Muscle of back (tissue), 11 donors: Measurements from ENCODE around the gene CAMTA1. TPM values are rescaled to one million over a fixed set of nuclear protein-coding genes. Genes with fewer than 3 reads are reported as not detected.
"Not testable (repeated sequence)": the region's sequence is repeated elsewhere in the genome, so short reads cannot be mapped to it uniquely, and the experiment has no call there.

Source experiments
- DNase-seq, 3 donors: peaks; one replicate each; pipeline versions ENCODE4 v3.0.0 to v3.0.0-alpha.2; 2013
- polyA plus RNA-seq, 10 donors: library from polyadenylated mRNA; unstranded; fragments of 120-200 nt; gene quantifications; one replicate each; pipeline ENCODE4 v1.2.1, GENCODE V29; 2013; ENCODE audit not compliant: insufficient read length in 10 of 10

Gene CAMTA1
- polyA plus RNA-seq, 10 donors, result 36.4 to 49.7 (median 44.0) TPM

DNA sequence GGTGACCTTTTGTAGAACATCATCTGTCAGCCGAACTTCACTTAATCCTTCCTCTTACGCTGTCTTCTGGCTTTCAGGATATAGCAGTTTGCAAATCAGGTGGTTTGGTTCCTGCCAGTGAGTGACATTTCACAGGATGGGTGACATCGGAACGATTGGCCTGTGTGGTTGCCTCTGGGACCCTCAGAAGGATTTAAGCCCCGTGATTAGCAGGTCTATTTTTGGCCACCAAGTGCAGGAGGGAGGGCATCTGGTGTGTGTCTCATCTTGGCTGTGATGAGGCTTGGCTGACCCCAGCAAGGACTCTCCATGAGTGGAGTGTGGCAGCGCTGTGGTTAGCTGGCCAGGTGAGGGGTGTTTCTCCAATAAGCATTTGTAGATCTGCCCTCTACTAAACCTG, 578.2 kb downstream of the CAMTA1 start:
- DNase-seq, result no peak

DNA sequence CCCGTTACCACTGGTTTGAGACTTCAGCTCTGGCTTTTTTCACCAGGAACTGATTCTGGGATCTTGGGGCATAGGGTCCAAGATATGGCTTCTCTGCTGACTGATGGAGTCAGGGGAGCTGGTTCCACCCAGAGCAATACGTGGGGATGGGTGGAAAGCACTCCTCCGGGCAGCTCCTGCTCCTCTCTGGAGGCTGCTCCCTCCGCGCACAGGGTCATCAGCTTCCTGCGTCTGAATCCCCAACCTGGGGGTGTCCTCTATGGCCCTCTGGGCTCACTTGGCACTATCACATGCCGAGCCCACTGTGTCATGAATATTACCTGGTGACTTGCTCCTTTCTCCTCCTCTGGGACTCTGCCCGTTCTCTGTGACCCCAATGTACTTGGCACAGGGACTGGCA, 580.5 kb downstream of the CAMTA1 start:
- DNase-seq, result no peak

DNA sequence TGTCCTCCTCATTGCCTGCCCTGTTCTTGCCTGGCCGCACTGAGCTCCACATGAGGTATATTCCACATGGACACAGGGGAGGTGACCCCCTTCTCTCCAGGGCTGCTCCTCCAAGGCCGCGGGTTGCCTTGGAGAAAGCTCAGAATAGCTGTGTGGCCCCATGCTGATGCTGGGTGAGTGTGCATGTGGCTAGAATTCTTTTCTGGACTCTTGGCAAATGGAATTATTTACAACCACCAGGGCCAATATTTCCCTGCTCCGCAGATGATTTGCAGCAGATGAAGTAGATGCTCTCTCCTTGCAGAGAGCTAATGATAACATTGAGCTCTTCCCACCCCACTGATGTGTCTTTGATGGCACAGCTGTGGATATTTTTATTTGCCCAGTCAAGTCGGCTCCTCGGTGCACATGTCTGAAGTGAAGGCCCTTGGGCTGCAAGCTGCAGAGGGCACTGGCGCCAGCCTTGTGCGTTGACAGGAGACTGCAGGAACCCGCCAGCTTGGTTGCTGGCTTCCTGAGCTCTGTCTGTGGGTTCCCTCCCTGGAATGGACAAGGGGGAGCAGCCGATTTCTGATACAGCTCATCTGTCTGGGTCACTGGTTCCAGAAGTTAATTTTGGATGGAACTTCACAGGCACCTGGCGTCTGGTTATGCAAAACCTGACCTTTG, 581.2 kb downstream of the CAMTA1 start:
- no peak for DNase-seq

DNA sequence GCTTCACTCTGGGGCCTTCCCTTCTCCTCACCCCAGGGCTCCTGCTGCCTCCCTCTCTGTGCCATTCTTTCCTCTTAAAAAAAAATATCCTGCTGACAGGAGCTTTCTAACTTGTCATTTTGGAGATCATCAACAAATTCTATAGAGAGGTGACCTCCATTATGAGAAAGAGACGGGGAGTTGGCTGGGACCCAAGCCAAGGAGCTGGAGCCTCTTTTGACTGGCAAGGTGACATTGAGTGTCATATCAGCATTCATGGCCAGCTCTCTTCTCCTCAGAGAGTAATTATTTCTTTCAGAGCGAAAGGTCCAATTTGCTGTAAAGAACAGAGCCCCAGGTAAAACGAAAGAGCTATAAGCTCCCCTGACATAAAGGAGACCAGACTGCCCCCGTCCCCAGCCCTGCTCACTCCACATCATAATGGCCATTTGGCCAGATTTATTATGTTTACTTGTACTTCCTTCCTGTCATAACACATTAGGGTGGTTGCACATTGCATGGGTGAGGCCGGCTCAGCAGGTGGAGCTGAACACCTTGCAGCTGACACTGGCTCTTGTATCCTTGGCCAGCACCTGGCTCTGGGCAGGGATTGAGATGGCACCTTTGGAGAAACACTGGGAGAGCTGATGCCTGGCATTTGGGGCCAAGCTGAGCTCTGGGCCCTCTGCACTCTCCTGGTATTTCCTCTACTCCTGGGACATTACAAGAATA, 581.9 kb downstream of the CAMTA1 start:
- no peak for DNase-seq

DNA sequence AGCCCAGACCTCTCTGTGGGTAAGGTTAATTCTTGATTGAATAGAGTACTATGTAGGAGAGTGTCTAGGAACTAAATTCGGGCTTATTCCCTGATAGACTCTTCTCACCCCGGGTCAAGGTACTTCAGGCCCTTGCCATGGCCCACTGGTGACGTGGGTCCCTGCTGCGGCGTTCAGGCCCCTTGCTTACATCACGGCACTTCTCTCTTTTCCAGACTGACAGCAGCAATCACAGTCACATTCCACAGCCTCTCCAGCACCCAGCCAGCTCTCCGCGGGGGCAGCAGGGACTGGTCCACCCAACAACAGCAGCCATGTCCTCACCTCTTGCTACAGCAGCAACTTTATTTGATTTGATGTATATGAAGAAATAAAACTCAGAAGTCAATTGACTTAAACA, 584.6 kb downstream of the CAMTA1 start:
- no peak for DNase-seq

DNA sequence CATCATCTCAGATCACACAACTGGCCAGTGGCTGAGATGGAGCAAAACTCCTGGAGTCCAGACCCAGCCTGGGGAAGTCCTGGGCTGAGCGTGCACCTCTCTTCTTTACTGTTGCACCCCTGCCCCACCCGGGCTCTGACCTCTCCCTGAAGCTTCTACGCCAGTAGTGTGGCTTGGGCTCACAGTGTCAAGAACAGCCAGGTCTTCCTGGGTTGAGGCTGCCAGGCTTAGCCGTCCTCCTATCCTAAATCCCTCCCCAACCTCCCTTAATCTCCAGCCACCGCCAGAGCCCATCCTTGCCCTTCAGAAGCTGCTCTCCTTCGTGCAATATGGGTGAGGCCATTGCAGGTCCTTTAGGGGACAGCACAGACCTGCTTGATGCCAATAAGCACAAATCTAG, 586.7 kb downstream of the CAMTA1 start:
- no peak for DNase-seq

DNA sequence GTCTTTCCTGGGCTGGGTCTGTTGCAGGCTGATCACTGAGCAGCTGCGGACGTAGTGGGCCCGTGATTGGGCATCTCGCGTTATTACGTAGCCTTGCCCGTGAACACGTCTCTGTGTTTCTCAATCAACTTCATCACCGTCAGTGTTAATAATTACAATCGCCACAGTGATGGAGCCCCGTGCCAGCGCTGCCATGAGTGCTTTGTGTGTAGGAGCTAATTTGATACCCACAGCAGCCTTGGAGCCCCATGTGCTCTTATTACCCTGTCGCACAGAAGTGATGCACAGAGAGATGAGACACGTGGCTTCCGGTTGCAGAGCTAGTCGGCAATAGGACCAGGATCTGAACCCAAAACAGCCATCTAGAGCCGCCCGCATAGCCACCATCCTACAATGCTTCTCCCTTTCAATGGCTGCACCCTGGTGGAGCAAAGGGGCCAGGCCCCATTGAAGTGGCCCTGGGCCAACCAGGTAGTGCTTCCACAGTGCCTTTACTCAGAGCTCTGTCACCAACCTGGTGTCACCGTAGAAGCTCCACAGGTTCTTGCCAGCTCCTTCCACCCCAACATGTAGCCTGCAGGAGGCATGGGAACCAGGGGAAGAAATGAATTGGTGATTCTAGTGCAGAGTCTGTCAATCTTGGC, 587.3 kb downstream of the CAMTA1 start:
- no peak for DNase-seq

DNA sequence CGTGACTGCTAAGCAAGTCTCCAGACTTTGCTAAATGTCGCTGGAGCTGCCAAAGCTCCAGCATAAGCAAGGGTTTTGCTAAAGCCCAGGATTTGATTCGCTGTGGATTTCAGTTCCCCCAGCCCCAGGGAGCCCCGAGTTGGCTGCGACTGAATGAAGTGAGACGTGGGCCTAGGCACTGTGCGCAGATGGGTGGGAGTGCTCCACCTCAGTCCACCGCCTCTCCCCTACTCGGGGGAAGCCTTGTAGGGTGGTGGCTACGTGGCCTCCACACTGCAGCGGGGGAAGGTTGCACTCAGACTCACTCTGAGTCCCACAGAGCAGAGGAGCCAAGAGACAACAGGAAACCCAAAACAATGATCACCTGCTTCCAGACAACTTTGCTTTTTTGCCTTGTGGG, 588.0 kb downstream of the CAMTA1 start:
- DNase-seq, result no peak

DNA sequence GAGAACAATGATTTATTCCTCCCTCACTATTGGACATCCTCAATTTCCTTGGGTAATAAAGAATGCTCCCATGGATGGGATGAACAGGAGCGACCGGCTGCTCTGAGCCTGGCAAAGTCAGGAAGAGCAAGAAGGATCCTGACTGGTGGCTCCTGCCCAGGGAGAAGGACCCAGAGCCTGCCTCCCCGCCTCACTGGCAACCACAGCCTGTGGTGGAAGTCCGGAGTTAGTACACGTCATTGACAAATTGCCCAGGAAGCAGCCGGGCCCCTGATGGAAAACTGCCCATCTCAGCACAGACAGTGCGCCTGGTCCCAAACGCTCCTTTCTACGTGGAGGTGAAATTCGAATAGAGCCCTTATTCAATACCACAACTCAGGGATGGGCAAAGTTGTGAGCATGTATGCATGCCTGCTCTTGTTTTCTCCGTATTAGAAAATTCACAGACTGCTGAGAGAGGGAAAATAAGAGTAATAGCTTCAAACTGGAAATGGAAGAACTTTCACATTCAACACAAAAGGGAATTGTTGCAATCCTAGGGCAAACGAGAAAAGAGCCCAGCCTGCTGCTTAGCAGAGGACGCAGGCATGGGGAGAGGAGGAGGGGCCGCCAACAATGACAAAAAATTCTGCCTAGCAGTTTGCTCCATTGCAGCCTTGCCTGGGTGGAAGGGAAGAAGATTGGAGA, 588.8 kb downstream of the CAMTA1 start:
- DNase-seq, result no peak

DNA sequence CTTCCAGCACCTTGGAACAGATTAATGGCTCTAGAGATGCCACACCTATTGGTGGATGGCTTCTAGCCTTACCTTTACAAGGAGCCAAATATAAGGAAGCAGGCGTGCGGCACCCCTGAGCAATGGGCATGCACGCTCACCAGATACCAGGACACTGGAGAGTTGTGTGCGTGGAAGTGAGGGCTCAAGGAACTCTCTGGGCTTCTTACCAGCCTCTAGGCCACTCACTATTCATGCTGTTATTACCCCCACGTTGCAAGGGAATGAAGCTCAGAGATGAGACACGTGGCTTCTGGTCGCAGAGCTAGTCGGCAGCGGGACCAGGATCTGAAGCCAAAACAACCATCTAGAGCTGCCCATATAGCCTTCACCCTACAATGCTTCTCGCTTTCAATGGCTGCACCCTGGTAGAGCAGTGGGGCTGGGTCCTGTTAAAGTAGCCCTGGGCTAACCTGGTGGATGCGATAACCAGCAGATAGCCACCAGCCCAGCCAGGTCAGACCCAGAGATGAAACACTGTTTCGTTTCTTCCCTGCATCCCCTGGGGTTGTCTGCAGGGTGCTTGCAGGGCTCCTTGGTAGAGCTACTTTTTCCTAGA, 589.4 kb downstream of the CAMTA1 start:
- DNase-seq, result no peak

DNA sequence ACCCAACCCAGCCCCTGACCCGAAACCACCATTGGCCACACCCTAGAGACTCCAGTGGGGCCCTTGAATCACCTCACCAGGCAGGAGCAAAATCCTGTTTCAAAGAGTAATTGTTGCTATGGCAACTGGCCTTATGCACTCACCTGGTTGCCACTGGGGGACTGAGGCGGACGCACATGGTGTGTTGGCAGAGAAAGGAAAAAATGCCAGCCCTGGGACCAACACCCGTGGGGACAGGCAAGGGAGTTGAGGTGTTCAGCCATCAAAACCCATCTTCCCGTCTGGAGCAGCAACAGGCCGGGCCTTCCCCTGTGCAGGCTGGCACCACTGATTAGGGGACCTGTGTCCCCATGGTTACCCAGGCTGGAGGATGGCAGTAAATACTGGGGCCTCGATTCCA, 590.1 kb downstream of the CAMTA1 start:
- DNase-seq, result no peak

DNA sequence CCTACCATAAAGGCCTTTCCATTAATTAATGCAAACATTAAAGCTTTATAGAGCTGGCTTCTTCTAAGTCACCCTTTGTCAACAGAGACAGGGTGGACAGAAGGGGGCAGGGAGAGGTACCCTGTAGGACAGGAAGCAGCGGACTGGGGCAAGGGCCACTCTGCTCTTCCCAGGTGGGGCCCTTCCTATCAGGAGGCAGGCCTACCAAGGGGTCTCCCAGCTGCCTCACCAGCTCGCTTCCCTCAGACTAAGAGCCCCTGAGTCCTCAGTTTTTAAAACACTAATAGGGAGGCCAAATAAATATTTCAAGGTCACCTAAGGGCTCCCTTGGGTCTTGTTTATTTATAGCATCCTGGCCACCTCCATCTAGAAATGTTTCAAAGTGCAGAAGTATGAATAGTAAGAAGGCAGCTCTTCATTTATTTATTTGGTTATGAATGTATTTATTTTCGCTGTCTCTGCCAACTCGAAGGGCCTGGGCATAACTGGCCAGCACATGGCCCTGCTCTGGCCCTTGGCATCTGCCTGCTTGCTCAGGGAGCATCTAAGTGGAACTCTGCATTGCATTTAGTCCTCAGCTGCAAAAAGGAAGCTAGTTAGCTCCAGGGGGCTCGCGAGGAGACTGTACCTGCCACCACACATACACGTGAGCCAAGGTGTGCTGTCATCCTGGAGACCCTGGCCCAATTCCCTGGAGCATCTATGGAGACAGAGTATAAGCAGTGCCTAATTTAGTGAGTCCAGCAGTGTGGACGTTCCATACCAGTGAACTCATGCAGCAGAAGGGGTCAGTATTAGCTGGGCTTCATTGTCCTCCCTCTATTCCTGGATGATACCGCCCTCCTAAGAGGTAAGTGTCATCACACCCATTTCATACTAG, 590.8 kb downstream of the CAMTA1 start:
- no peak for DNase-seq

DNA sequence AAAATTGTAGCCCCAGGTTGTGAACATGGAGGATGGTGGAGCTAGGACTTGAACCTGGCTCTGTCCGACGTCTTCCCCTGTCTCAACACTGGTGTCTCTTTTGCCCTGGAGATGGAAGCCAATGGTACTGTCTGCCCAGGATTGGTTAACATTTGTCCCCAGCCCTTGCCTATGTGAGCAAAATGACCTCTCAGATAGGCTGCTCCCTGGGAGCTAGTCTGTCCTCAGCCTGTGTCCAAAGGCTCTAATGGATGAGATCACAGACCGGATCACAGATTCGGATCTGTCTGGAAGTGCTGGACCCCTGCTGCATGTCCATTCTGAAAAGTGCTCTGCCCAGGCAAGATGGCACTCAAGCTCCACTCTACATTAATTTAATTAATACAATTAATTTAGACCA, 591.4 kb downstream of the CAMTA1 start:
- DNase-seq, result no peak

DNA sequence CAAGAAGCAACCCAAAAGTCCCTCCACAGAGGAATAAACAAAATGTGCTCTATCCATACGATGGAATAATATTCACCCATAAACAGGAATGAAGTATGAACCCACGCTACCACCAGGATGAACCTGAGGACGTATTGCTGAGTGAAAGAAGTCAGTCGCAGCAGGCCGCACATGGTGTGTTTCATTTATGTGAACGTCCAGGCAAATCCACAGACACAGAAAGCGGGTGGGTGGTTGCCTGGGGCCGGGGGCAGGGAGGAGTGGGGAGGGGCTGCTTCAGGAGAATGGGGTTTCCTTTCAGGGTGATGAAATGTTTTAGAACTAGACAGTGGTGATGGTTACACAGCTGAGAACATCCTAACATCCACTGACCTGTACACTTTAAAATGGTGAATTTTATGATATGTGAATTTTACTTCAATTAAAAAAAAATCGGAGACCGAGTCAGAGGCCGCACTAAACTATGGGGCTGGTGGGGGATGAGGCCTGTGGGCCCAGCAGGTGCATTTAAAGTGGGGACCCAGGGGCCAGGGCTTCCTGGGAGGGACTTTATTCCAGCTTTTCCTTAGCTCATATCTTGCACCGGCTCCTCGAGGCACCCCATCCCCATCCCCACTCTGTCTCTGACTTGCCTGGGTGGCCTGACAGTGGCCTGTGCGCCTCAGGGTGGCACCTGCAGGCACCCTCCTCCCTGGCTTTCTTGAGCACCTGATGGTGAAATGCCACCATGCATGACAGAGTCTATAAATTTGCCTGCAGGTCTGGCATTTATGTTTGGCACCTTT, 593.3 kb downstream of the CAMTA1 start:
- no peak for DNase-seq

DNA sequence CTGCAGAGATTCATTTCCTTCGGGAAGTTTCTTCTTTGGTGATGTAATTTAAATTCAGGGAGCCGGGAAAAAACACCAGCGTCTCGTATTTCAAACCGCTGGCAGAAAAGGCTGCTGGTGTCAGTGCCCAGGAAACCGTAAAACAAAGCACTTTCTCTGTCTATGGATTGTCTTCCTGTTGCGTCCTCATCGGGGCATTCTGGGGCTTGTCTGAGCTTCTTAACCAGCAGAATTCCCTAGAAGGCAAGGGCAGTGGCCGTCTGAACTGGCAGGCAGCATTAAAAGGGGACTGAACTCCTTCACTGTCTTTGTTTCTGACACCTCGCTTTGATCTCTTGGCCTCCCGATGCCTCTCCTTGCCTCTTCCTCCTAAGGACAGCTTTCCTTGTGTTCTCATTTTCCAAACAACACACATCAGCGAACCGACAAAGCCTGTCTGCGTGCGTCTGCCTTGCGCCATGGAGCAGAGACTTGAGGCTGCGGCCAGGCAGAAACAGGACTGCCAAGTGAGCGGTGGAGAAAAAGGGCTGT, 594.3 kb downstream of the CAMTA1 start:
- peak; percentile 33 to 53 (median 37) for DNase-seq

DNA sequence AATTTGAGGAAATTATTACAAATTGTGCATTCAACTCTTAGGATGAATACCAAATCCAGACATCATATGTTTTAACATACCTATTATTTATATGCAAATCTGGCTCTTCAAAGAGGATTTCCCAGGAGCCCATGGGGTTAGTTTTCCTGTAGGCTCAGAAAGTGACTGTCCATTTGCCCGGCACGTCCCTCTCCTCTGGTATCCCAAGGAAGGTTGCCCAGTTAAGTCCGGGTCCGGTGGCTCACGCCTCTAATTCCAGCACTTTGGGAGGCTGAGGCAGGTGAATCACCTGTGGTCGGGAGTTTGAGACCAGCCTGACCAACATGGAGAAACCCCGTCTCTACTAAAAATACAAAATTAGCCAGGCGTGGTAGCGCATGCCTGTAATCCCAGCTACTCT, 594.8 kb downstream of the CAMTA1 start:
- DNase-seq, result not testable (repeated sequence)

DNA sequence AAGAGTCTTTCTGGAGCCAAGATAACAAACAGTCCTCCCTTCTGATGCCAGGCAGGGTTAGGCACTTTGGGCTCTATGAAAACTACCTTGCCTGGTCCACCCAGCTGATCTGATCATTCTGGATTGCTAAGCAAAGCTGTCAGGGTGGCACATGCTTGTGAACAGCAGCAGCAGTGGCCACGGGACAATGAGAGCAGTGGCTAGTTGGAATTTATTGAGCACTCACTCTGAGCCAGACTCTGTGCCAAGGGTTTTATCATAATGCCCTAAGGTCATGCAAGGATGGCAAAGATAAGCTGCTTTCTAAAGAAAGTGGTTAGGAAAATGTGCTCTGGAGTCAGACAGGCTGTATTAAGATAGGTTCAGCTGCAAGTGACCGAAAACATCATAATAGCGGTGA, 595.5 kb downstream of the CAMTA1 start:
- DNase-seq, result no peak

DNA sequence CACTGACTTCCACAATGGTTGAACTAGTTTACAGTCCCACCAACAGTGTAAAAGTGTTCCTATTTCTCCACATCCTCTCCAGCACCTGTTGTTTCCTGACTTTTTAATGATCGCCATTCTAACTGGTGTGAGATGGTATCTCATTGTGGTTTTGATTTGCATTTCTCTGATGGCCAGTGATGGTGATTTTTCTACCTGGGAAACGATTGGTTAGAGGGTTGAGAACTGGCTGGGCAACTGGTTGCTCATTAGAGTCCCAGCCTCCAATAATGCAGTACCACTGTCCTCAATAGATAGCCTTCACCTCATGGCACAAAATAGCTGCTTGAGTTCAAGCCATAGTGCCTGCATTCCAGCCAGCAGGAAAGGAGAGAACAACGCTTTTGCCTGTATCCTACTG, 596.5 kb downstream of the CAMTA1 start:
- not testable (repeated sequence) for DNase-seq

DNA sequence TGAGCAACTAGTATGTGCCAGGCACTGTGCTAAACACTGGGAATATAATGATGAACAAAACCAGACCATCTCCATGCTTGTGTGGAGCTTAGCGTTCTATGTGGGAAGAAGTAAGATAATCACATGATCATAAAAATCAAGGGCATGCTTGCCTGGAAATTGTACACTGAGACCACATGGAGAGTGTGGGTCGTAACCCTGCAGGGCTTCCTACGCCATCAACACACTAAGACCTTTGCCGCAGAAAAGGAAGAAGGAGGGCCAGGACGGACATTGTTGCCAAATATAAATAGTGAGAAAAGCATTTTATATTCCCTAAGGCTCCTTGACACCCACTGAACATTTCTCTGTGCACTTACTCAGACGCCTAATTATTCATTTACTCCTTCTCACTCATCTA, 597.7 kb downstream of the CAMTA1 start:
- DNase-seq, result no peak
